Stimulated activated CD4-positive, alpha-beta T cell treated with anti-CD3 and anti-CD28 coated beads, Interleukin-15, amount 100 ng/mL, for 1 hour (primary cell): ENCODE results near the gene ANKRA2.

Source experiments
- DNase-seq, 2 donors: peaks; one replicate each; pipeline ENCODE4 v3.0.0-alpha.2; 2020; ENCODE audit warnings: low read depth in 1 of 2, low spot score in 1 of 2

The ANKRA2 gene

DNA sequence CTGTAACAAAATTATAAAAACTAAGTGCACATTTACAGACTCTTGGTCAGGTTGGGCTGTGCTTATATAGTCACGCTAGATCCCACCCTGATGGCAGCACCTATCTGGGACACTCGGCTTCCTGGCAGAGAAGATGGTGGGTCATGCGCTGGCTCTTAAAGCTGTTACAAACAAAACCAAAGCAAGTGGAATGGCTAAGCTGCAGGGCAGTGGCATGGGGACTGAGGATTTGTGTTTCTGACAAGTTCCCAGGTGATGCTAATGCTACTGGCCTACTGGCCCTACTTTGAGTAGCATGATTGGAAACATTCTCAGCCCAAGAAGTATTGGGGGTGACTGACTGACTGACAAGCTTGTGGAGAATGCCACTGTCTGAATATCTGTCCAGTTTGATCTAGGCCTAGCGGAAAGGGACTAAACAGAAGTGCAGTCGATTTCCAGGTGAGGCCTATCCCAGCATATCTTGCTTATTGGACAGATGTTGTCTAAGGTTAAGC lies 58.9 kb downstream of the ANKRA2 start:
- no peak for DNase-seq
